Measurements from ENCODE around the gene TUBB2A. TPM values are rescaled to one million over a fixed set of nuclear protein-coding genes. Genes with fewer than 3 reads are reported as not detected.

The TUBB2A gene
- total and polyA plus RNA-seq, 2 of the 8 experiments (the other 6 are each of a cell fraction or from before 2014, with no cell fraction given): 315 to 330 TPM

GRCh38 chr6:3176562-3177355, 19.4 kb upstream of the TUBB2A start:
- TF ChIP-seq EZH2 (IDR thresholded peaks at IDR 0.05; ENCODE audit: low read depth, low read length, severe bottlenecking) (no peak), CHD2 (IDR thresholded peaks at IDR 0.05; ENCODE audit: low read length) (no peak), ASH2L (IDR thresholded peaks at IDR 0.05; ENCODE audit: low read length) (no peak), ATF3 (IDR thresholded peaks at IDR 0.05; ENCODE audit: insufficient read depth, low read depth, low read length) (no peak), CBX5 (IDR thresholded peaks at IDR 0.05; ENCODE audit: low read depth, low read length) (no peak), RXRA (IDR thresholded peaks at IDR 0.05; ENCODE audit: insufficient read depth, low read depth, low read length) (no peak), NANOG (IDR thresholded peaks at IDR 0.05; ENCODE audit: insufficient read depth, low read depth, low read length, poor library complexity, severe bottlenecking) (no peak), SP4 (IDR thresholded peaks at IDR 0.05; ENCODE audit: low read length) (no peak)
- 0 out of 2 replicates have a peak overlapping the region, but pooled peaks have one; percentile 98 for H2BK12ac ChIP-seq (ENCODE audit: low read depth, low read length)
- H3K4ac ChIP-seq (replicated peaks; ENCODE audit: insufficient read length, low read depth, low read length): no peak overlapping the region
- H4K5ac ChIP-seq (ENCODE audit: insufficient read length, low read depth, low read length): no peak overlapping the region
- H3K79me2 ChIP-seq (ENCODE audit: control insufficient read depth in 1 of 2, insufficient read depth in 2 of 2, low read length in 2 of 2): no peaks in the 10 kb centered on the region
- 0 out of 2 replicates have a peak overlapping the region, but pooled peaks have one; percentile 73 for H2BK5ac ChIP-seq (ENCODE audit: low read depth, low read length)
- H2BK120ac ChIP-seq (replicated peaks; ENCODE audit: low read depth, low read length): no peak overlapping the region
- H3K9me3 ChIP-seq (ENCODE audit: insufficient read depth in 2 of 2, low read depth in 1 of 2, low read length in 1 of 2): no peaks in the 10 kb centered on the region
- no peak overlapping the region for H3K23ac ChIP-seq (ENCODE audit: insufficient read length)
- CTCF ChIA-PET (ENCODE audit: partially characterized antibody): interaction anchor here (0.8 to 3.4 kb wide), 9 partner anchors 10 to 756 kb away, joined by 3 to 13 read pairs (median 4); no protein-coding TSS in a partner anchor
- no peak overlapping the region for H4K91ac ChIP-seq (replicated peaks; ENCODE audit: insufficient read length, low read length)
- H3K36me3 ChIP-seq (ENCODE audit: control insufficient read depth in 2 of 4, insufficient read depth in 4 of 4, low read length in 3 of 4): no peaks in the 10 kb centered on the region
- H2BK20ac ChIP-seq (ENCODE audit: low read length): 0 out of 2 replicates have a peak overlapping the region, but pooled peaks have one; percentile 24
- FAIRE-seq (no peak), DNase-seq (ENCODE audit: low read depth in 1 of 2, low spot score in 2 of 2) (no peak)
- no peak overlapping the region for H3K14ac ChIP-seq (ENCODE audit: insufficient read length)
- POLR2A ChIA-PET (ENCODE audit: partially characterized antibody): interaction anchor here (0.9 to 3.5 kb wide), 9 partner anchors 9 to 52 kb away, joined by 3 to 17 read pairs (median 4); no protein-coding TSS in a partner anchor
- no peaks in the 10 kb centered on the region; the same call in 1 of the 2 replicates for H3K23me2 ChIP-seq (ENCODE audit: low read depth, low read length)
- H2BK15ac ChIP-seq (ENCODE audit: low read length): no peak overlapping the region
- no peak overlapping the region for H3K18ac ChIP-seq (ENCODE audit: extremely low read depth, low read length)
- H3K79me1 ChIP-seq (ENCODE audit: low read depth, low read length): no peaks in the 10 kb centered on the region
- H4K8ac ChIP-seq (ENCODE audit: extremely low read depth, insufficient read depth, low read length): no peak overlapping the region
- peak overlapping the region; percentile 88; the same call in 1 of the 2 replicates for H2AK5ac ChIP-seq (ENCODE audit: low read depth, low read length)
- H3K4me2 ChIP-seq (ENCODE audit: insufficient read depth in 1 of 2, low read depth in 2 of 2, low read length in 2 of 2): no peak overlapping the region
- 93% methylated on average over 20 of the region's 22 CpGs; no CpG with 5 or more reads in 1 of the 2 experiments for WGBS, 2 experiments (ENCODE audit: extremely low coverage in 1 of 2, insufficient coverage in 1 of 2, insufficient read length in 1 of 2, insufficient replicate concordance in 2 of 2, low coverage in 1 of 2, low lambda C conversion rate in 2 of 2, missing lambda C conversion rate in 1 of 2)
- H4K20me1 ChIP-seq (replicated peaks in 1 of 2; ENCODE audit: control insufficient read depth in 1 of 2, insufficient read depth in 2 of 2, low read length in 2 of 2): no peaks in the 10 kb centered on the region
- H3K27me3 ChIP-seq (replicated peaks in 1 of 4; ENCODE audit: control insufficient read depth in 3 of 4, extremely low read depth in 1 of 4, insufficient read depth in 3 of 4, low read length in 3 of 4): no peaks in the 10 kb centered on the region
- H3K56ac ChIP-seq (replicated peaks; ENCODE audit: insufficient read length, low read depth, low read length): no peak overlapping the region
- peaks cover 0 to 3% (median 0%) of the 10 kb centered on the region in 4 experiments; a peak in 1 of 7 replicates for H3K4me1 ChIP-seq (replicated peaks in 1 of 4; ENCODE audit: control insufficient read depth in 3 of 4, insufficient read depth in 4 of 4, low read length in 3 of 4)
- no peak overlapping the region for H3K4me3 ChIP-seq (ENCODE audit: extremely low read depth in 1 of 4, insufficient read depth in 2 of 4, low read depth in 3 of 4, low read length in 4 of 4)
- no peak overlapping the region for H2AFZ ChIP-seq (ENCODE audit: low read length)
- H3K9ac ChIP-seq (replicated peaks in 1 of 4; ENCODE audit: extremely low read depth in 1 of 4, low read depth in 3 of 4, low read length in 3 of 4): no peak overlapping the region
- no peak overlapping the region for H3K27ac ChIP-seq (ENCODE audit: low read depth, low read length)
